Spleen (tissue), 11 donors: ENCODE results near the gene XYLT1. TPM values are rescaled to one million over a fixed set of nuclear protein-coding genes. Genes with fewer than 3 reads are reported as not detected.

Experiments used
- DNase-seq: peaks from one replicate; pipeline ENCODE4 v3.0.0-alpha.2; 2020
- H3K27ac ChIP-seq, 8 donors: fragments of 200-600 bp; sonication (generic) in 7 of 8; 1 replicate in 4 of 8; 2 replicates in 4 of 8; pipeline versions ENCODE4 v1.5.0 to v1.8.0; 2016 to 2021; ENCODE audit warnings: inconsistent platforms in 4 of 8, mild to moderate bottlenecking in 4 of 8, moderate library complexity in 1 of 8
- H3K27me3 ChIP-seq, 7 donors: fragments of 200-600 bp; sonication (generic) in 6 of 7; replicated peaks in 1 of 7; 1 replicate in 4 of 7; 2 replicates in 3 of 7; pipeline versions ENCODE4 v1.5.0 to v1.8.0; 2016 to 2021; ENCODE audit warnings: inconsistent platforms in 3 of 7, mild to moderate bottlenecking in 1 of 7
- H3K36me3 ChIP-seq, 6 donors: fragments of 200-600 bp; sonication (generic) in 5 of 6; 1 replicate in 4 of 6; 2 replicates in 2 of 6; pipeline versions ENCODE4 v1.5.0 to v1.8.0; 2016 to 2021; ENCODE audit warnings: inconsistent platforms in 2 of 6
- H3K4me1 ChIP-seq, 6 donors: fragments of 200-600 bp; sonication (generic) in 5 of 6; 1 replicate in 3 of 6; 2 replicates in 3 of 6; pipeline versions ENCODE4 v1.5.0 to v1.8.0; 2016 to 2021; ENCODE audit warnings: inconsistent platforms in 3 of 6
- H3K4me3 ChIP-seq, 8 donors: fragments of 200-600 bp; sonication (generic) in 7 of 8; 1 replicate in 4 of 8; 2 replicates in 4 of 8; pipeline versions ENCODE4 v1.5.0 to v1.8.0; 2016 to 2021; ENCODE audit warnings: inconsistent platforms in 4 of 8, mild to moderate bottlenecking in 4 of 8, moderate library complexity in 2 of 8
- H3K9me3 ChIP-seq, 8 donors: fragments of 200-600 bp; sonication (generic) in 7 of 8; 1 replicate in 4 of 8; 2 replicates in 4 of 8; pipeline versions ENCODE4 v1.5.0 to v1.8.0; 2016 to 2021; ENCODE audit warnings: inconsistent platforms in 4 of 8
- CTCF ChIP-seq, 11 experiments: fragments of 200-600 bp in 7 of 11; fragments of 450-650 bp in 4 of 11; sonication (generic) in 4 of 11; IDR thresholded peaks in 8 of 11; conservative IDR thresholded peaks in 3 of 11; 1 replicate in 7 of 11; 2 replicates in 4 of 11; pipeline versions ENCODE4 v1.4.0 to v1.8.0; 2016 to 2021; ENCODE audit warnings: antibody characterized with exemption in 11 of 11, inconsistent platforms in 4 of 11, mild to moderate bottlenecking in 1 of 11
- POLR2A ChIP-seq, 3 donors: fragments of 450-650 bp; IDR thresholded peaks; one replicate each; pipeline ENCODE4 v1.5.1; 2017; ENCODE audit warnings: antibody characterized with exemption in 3 of 3, mild to moderate bottlenecking in 1 of 3
- POLR2AphosphoS5 ChIP-seq, 3 donors: sonication (generic); formaldehyde crosslinking; IDR thresholded peaks; one replicate each; pipeline ENCODE4 v1.5.1; 2017; ENCODE audit warnings: antibody characterized with exemption in 3 of 3
- WGBS, 5 donors: extraction: QIAGEN DNeasy Blood & Tissue Kit in 3 of 5; methylation state at CpG; one replicate each; pipeline versions ENCODE4 v1.1.5 to v1.1.7; 2013 to 2018; 5-methylcytosine and 5-hydroxymethylcytosine counted together
- intact Hi-C: fragments of 100-400 bp; cut with DNase I; formaldehyde crosslinking; loops from one replicate; pipeline ENCODE4 v1.15.0; 2023; ENCODE audit warnings: low total_unique reads
- polyA plus RNA-seq, 3 donors: library from polyadenylated mRNA; stranded (reverse); fragments of 200-250 nt; gene quantifications; one replicate each; pipeline ENCODE4 v1.2.1, GENCODE V29; 2013
- total RNA-seq, 7 donors: library from RNA; depleted of rRNA in 3 of 7; stranded (reverse); fragments of >200 nt in 3 of 7; fragmentation: NEBNext Ultra II Directional in 4 of 7; extraction: Animal tissue kit (Norgen Biotek cat#: 25700) in 4 of 7; gene quantifications; one replicate each; pipeline versions ENCODE4 v1.1.0 to v1.2.1, GENCODE V29; 2016 to 2021
- donor health status: healthy with polysubstance abuse.
- donor health status: DM: no; HTN: no; CAD: no; lungs with moderate emphysema.
- donor health status: DM: no; HTN: no; CAD: no.
- donor health status: Bipolar disorder and iron deficiency.
- donor health status: healthy.
- donor health status: DM: no; HTN: no; CAD: no.
- donor health status: DM: yes; HTN: yes; CAD: no.

The XYLT1 gene
- total and polyA plus RNA-seq, 10 donors = 2.1 to 40.7 (median 23.5) TPM

DNA sequence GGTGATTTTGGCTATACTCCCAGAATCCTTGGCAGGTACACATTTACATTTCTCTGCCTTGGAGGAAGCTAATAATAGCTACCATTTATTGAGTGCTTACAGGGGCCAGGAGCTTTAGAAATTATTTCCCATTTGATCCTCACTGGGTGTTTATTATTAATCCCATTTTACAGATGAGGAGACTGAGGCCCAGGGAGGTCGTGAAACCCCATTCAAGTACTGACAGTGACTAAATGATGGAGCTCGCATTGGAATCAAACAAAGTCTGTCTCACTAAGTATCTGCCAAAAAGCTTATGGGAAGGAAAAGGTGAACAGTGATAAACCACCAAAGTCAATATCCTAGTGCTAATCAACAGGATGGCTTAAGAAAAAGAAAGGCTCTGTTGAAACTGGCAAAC lies 33.3 kb upstream of the XYLT1 start:
- DNase-seq = no peak
- Histone ChIP-seq H3K9me3 (peaks cover 0 to 11% (median 4%) of the 10 kb centered on the region in 8 donors), H3K4me1 (no peaks in the 10 kb centered on the region), H3K4me3 (no peak overlapping the region), H3K27ac (no peak overlapping the region), H3K36me3 (no peaks in the 10 kb centered on the region), H3K27me3 (no peaks in the 10 kb centered on the region)
- intact Hi-C loops = no loop called here
- TF ChIP-seq POLR2AphosphoS5 (IDR thresholded peaks at IDR 0.05) (no peak), CTCF (IDR thresholded peaks at IDR 0.05 in 8 of 11, conservative IDR thresholded peaks at IDR 0.05 in 3 of 11) (no peak), POLR2A (IDR thresholded peaks at IDR 0.05) (no peak)
- WGBS, 5 donors = 78 to 92% (median 84%) methylated on average over 2 of the region's 2 CpGs

DNA sequence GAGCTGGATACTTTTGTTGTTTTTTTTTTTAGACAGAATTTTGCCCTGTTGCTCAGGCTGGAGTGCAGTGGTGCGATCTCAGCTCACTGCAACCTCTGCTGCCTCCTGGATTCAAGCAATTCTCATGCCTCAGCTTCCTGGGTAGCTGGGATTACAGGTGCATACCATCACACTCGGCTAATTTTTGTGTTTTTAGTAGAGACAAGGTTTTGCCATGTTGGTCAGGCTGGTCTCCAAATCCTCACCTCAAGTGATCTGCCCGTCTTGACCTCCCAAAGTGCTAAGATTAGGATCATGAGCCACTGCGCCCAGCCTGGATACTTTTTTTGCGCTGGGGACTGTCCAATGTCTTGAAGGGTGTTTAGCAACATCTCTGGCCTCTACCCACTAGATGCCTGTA lies 32.6 kb upstream of the XYLT1 start:
- Histone ChIP-seq H3K4me1 (no peaks in the 10 kb centered on the region), H3K9me3 (peaks cover 0 to 4% (median under 1%) of the 10 kb centered on the region in 8 donors), H3K36me3 (no peaks in the 10 kb centered on the region), H3K27ac (no peak overlapping the region), H3K4me3 (no peak overlapping the region), H3K27me3 (no peaks in the 10 kb centered on the region)
- intact Hi-C loops = no loop called here
- TF ChIP-seq POLR2A (IDR thresholded peaks at IDR 0.05) (no peak), CTCF (IDR thresholded peaks at IDR 0.05 in 8 of 11, conservative IDR thresholded peaks at IDR 0.05 in 3 of 11) (no peak), POLR2AphosphoS5 (IDR thresholded peaks at IDR 0.05) (no peak)
- WGBS, 5 donors = 84 to 92% (median 88%) methylated on average over 5 of the region's 5 CpGs
- no peak for DNase-seq

- Histone ChIP-seq H3K9me3 (no peaks in the 10 kb centered on the region), H3K27me3 (no peaks in the 10 kb centered on the region), H3K4me1 (no peaks in the 10 kb centered on the region), H3K4me3 (no peak overlapping the region), H3K27ac (no peak overlapping the region), H3K36me3 (no peaks in the 10 kb centered on the region)
- no peak for TF ChIP-seq POLR2A (IDR thresholded peaks at IDR 0.05)
- no peak for TF ChIP-seq CTCF (IDR thresholded peaks at IDR 0.05 in 8 of 11, conservative IDR thresholded peaks at IDR 0.05 in 3 of 11)
- WGBS, 5 donors = 74 to 92% (median 83%) methylated on average over 9 of the region's 9 CpGs
- DNase-seq = no peak
- intact Hi-C loops = no loop called here
Observed at GRCh38 chr16:17501321-17501720, 30.6 kb upstream of the XYLT1 start.

DNA sequence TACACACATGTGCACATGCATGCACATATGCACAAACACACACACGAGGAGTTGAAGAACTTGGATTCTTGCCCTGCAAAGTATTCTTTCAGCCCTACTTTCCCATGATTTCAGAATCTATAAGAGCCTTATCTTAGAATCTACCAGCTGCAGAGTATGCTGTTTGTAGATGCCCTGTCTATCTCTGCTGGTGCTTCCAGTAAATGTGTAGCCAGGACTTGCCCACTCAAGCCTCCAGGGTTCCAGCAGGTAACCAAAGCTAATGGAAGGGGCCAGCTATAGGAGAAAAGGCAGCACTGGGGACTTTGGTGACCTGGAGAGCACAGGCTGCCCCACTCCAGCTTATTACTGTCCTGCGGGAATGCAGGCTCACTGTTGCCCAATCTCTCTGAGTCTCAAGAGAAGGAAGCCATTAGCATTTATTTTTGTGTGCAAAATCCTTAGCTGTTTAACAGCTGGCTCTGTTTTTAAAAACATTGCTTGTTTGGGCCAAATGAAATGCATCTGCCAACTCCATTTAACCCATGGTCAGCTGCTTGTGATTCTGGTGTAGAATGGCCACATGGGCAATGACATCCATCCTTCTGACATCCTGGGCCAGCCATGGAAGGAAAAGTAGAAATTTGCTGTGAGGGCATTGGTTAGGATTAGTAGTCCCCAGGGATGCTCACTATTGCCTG lies 28.6 kb upstream of the XYLT1 start:
- H3K4me3 ChIP-seq = no peak overlapping the region
- no peaks in the 10 kb centered on the region for H3K9me3 ChIP-seq
- no peaks in the 10 kb centered on the region for H3K4me1 ChIP-seq
- WGBS, 5 donors = 55 to 82% (median 75%) methylated on average over 2 of the region's 2 CpGs
- no peaks in the 10 kb centered on the region for H3K27me3 ChIP-seq
- H3K36me3 ChIP-seq = no peaks in the 10 kb centered on the region
- intact Hi-C loops = no loop called here
- H3K27ac ChIP-seq = no peak overlapping the region
- DNase-seq = no peak
- TF ChIP-seq CTCF (IDR thresholded peaks at IDR 0.05 in 8 of 11, conservative IDR thresholded peaks at IDR 0.05 in 3 of 11) (no peak), POLR2AphosphoS5 (IDR thresholded peaks at IDR 0.05) (no peak), POLR2A (IDR thresholded peaks at IDR 0.05) (no peak)
